Fibroblast of mammary gland (primary cell): ENCODE results near the gene MAP4K3.
"Not testable (repeated sequence)": the region's sequence is repeated elsewhere in the genome, so short reads cannot be mapped to it uniquely, and the experiment has no call there.

Experiments used
- DNase-seq: peaks from one replicate; pipeline ENCODE4 v3.0.0-alpha.2; 2010; ENCODE audit warnings: low read depth
- H3K4me3 ChIP-seq: 2 replicates; pipeline ENCODE4 v1.5.1; 2011; ENCODE audit warnings: low read depth, mild to moderate bottlenecking, low read length, moderate library complexity; ENCODE audit not compliant: control insufficient read depth
- CTCF ChIP-seq: conservative IDR thresholded peaks from 2 replicates; pipeline ENCODE4 v1.5.1; 2011; ENCODE audit warnings: low read depth, low read length, inconsistent platforms; ENCODE audit not compliant: control insufficient read depth, insufficient read depth

The MAP4K3 gene

GRCh38 chr2:39368846-39369245, 68.2 kb downstream of the MAP4K3 start:
- no peak for TF ChIP-seq CTCF
- DNase-seq: no peak
- H3K4me3 ChIP-seq: no peak overlapping the region

- TF ChIP-seq CTCF: no peak
- no peak for DNase-seq
- H3K4me3 ChIP-seq: no peak overlapping the region
Observed at GRCh38 chr2:39368376-39368775, 68.7 kb downstream of the MAP4K3 start.

DNA sequence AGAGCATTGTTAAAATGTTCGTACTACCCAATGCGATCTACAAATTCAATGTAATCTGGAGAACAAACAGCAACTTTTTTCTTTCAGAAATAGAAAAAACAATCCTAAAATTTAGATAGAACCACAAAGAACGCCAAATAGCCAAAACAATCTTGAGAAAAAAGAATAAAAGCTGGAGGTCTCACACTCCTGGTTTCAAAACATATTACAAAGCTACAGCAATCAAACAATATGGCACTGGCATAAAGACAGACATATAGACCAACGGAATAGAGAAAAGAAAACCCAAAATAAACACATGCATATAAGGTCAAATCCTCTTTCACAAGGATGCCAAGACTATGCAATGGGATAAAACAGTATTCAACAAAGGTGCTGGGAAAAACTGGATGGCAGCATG, 74.5 kb downstream of the MAP4K3 start:
- no peak for DNase-seq
- H3K4me3 ChIP-seq: no peak overlapping the region
- no peak for TF ChIP-seq CTCF

DNA sequence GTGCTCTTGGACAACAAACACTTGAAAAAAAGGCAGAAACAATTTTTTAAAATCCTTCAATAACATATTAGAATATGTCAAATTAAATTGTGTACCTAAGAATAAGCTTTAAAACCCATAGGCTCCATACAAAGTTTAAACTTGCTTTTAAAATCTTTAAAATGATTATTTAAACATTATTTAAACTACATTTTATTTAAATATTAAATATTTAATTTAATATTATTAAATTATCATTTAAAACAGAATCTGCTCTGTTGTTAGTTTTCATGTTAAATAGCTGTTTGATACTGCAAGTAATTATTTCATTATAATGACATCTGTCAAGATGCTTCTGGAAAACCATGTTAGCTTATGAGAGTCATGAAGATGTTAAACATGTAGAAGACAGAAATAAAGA, 75.6 kb downstream of the MAP4K3 start:
- TF ChIP-seq CTCF: no peak
- no peak overlapping the region for H3K4me3 ChIP-seq
- DNase-seq: no peak

DNA sequence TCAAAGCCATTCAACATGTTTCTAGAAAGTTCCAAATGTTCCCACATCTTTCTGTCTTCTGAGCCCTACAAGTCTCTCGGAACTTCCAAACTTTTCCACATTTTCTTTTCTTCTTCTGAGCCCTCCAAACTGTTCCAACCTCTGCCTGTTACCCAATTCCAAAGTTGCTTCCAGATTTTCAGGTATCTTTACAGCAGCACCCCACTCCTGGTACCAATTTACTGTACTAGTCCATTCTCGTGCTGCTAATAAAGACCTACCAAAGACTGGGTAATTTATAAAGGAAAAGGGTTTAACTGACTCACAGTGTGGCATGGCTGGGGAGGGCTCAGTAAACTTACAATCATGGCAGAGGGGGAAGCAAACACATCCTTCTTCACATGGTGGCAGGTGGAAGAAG, 76.7 kb downstream of the MAP4K3 start:
- H3K4me3 ChIP-seq, DNase-seq: not testable (repeated sequence)

DNA sequence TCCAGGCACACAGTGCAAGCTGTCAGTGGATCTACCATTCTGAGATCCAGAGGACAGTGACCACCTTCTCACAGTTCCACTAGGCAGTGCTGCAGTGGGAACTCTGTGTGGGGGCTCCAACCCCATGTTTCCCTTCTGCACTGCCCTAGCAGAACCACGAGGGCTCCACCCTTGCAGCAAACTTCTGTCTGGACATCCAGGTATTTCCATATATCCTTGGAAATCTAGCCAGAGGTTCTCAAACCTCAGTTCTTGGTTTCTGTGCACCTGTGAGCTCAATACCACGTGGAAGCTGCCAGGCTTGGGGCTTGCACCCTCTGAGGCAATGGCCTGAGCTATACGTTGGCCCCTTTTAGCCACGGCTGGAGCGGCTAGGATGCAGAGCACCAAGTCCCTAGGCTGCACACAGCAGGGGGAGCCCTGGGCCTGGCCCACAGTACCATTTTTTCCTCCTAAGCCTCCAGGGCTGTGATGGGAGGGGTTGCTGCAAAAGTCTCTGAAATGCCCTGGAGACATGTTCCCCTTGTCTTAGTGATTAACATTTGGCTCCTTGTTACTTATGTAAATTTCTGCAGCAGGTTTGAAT, 77.5 kb downstream of the MAP4K3 start:
- DNase-seq: no peak
- H3K4me3 ChIP-seq: no peak overlapping the region
- TF ChIP-seq CTCF: no peak

DNA sequence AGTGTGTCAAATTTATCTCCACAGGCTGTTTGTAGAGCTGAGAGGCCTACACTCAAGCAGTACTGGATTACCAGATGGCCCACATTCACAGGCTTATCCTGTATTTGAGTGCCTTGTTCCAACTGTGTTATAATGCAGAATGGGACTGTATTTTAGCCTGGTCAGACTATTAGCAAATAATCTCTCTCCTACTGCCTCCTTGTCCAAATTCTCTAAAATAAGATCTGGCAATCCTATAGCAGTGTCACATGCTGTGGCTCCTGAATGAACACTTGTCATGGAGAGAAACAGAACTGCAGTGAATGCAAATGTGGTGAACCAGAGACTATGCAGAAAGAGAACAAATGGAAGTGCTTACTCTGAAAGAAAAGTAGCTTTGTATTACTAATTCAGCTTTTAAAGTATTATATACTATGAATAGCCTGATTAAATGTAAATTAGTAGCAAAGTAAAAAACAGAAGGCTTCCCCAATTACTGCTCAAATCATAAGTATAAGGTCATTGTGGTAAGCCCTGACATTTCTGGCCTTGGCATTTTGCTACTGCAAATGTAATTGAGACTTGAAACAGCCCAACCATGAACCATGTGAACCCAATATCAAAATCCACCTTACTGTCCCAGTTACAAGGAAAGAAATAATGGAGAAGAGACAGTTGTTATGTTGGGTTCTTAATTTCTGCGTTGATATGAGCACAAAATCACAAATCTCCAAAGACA, 80.0 kb downstream of the MAP4K3 start:
- no peak for DNase-seq
- TF ChIP-seq CTCF: no peak
- no peak overlapping the region for H3K4me3 ChIP-seq
